ENCODE measurements around the gene KLK12. TPM values are rescaled to one million over a fixed set of nuclear protein-coding genes. Genes with fewer than 3 reads are reported as not detected.

Gene KLK12
- total and polyA plus RNA-seq, 8 donors, result not detected

DNA sequence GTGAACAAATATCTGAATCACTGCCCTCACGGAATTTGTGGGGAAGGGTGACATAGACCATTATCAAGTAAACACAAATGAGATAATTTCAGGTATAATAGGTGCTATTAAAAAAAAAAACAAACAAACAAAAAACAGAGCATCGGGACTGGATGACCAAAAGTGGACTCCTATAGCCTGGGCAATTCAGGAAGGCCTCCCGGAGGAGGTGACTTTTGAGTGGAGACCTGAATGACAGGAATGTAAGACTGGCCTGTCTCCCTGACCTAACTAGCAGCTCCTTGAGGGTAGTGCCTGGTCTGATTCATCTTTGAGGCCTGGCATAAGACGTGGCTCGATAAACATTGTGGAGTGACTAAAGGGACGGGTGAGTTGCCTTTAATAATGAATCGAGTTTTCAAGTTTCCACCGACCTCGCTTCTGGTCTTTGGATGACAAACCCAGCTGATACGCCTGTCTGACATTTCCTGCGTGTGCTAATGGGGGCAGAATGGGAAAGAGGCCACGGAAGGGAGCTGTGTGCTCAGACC is 22.1 kb downstream of the KLK12 start:
- no peaks in the 10 kb centered on the region for H3K9me3 ChIP-seq
- no peak for DNase-seq
- no peaks in the 10 kb centered on the region for H3K36me3 ChIP-seq
- no peak overlapping the region for H3K27ac ChIP-seq
- no peak for ATAC-seq
- intact Hi-C loops (cut with DNase I), result no loop called here
- no peak overlapping the region for H3K4me3 ChIP-seq
- 53 to 60% methylated on average over 12 of the region's 12 CpGs for WGBS, 2 donors
- TF ChIP-seq CTCF (IDR thresholded peaks at IDR 0.05), result no peak
- H3K27me3 ChIP-seq, result no peaks in the 10 kb centered on the region
- FAIRE-seq, result no peak
- no peaks in the 10 kb centered on the region for H3K4me1 ChIP-seq

DNA sequence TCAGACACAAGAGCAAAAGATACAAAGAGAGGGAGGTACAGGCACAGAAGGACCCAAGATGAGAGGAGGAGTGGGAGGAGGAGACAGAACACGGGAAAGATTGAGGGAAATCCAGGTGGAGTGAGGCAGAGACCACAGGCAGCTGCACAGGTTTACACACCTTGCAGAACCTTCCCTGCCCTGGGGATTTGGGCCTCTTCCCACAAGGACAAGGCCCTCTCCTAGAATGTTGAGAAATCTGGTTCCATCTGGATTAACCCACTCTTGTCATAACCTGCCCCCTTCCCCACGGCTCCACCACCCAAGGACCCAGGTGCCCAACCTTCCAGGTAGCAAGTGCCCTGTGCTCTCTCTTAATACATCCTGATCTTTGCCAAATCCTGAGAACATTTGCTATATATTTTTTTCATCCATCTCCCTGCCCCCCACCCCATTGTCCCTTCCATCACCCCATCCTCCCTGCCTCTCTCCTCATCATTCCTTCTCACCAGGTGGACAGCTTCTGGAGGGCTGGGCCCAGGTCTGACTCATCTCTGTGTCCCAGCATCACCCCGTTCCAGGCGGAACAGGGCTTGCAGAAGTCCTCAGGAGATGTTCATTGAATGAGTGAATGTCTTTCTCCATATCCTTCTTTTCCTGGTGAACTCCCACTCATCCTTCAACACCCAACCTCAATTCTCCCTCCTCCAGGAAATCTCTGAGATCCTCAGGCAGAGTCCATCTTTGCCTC is 24.6 kb downstream of the KLK12 start:
- DNase-seq (no peak), FAIRE-seq (no peak), ATAC-seq (no peak)
- Histone ChIP-seq H3K27me3 (no peaks in the 10 kb centered on the region), H3K36me3 (no peaks in the 10 kb centered on the region), H3K4me1 (no peaks in the 10 kb centered on the region), H3K4me3 (no peak overlapping the region), H3K9me3 (no peaks in the 10 kb centered on the region), H3K27ac (no peak overlapping the region)
- WGBS, 2 donors, result 53 to 55% methylated on average over 4 of the region's 4 CpGs
- intact Hi-C loops (cut with DNase I), result no loop called here
- TF ChIP-seq CTCF (IDR thresholded peaks at IDR 0.05), result no peak

GRCh38 chr19:51009061-51009891 is 25.5 kb downstream of the KLK12 start:
- no peak for TF ChIP-seq CTCF (IDR thresholded peaks at IDR 0.05)
- Histone ChIP-seq H3K9me3 (no peaks in the 10 kb centered on the region), H3K27me3 (no peaks in the 10 kb centered on the region), H3K36me3 (no peaks in the 10 kb centered on the region), H3K27ac (no peak overlapping the region), H3K4me3 (no peak overlapping the region), H3K4me1 (no peaks in the 10 kb centered on the region)
- ATAC-seq (no peak), DNase-seq (no peak), FAIRE-seq (no peak)
- 45 to 60% methylated on average over 15 to 19 of the region's 19 CpGs for WGBS, 2 donors
- intact Hi-C loops (cut with DNase I), result no loop called here

DNA sequence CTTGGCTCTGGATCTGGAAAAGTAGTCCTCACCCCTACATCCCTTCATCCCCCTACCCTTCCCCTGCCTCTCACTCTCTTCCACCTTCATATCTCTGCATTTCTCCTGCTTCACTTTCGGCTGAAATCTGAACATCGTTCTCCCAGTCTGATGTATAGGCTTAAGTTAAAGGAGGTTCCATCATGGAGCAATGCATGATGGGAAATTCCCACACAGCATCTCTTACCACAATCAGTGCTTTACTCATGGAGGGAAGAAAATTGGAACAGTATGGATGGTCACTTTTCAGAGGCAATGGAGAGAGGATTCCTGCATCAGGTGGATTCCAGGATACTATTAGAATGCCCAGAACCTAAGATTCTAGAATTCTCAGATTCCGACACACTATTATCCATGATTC is 27.3 kb downstream of the KLK12 start:
- no peak for FAIRE-seq
- intact Hi-C loops (cut with DNase I), result no loop called here
- peaks cover 0 to 8% (median 0%) of the 10 kb centered on the region in 4 donors for H3K27me3 ChIP-seq

More for the DNA sequence above, 27.3 kb downstream of the KLK12 start:
- Histone ChIP-seq H3K27ac (no peak overlapping the region), H3K36me3 (no peaks in the 10 kb centered on the region), H3K4me3 (no peak overlapping the region), H3K9me3 (no peaks in the 10 kb centered on the region), H3K4me1 (no peaks in the 10 kb centered on the region)
- 51 to 70% methylated on average over 3 of the region's 3 CpGs for WGBS, 2 donors
- no peak for TF ChIP-seq CTCF (IDR thresholded peaks at IDR 0.05)
- DNase-seq, result no peak
- ATAC-seq, result no peak
